ENCODE results near the gene SCN10A.

The SCN10A gene

GRCh38 chr3:38826001-38826400, 10.0 kb upstream of the SCN10A start:
- no peak overlapping the region for H3K4me3 ChIP-seq (ENCODE audit: control insufficient read depth, low read depth, low read length)
- no peak for TF ChIP-seq CTCF (IDR thresholded peaks at IDR 0.05; ENCODE audit: control insufficient read depth, insufficient read depth, low read depth, low read length, missing control alignments)
- no peak for DNase-seq (ENCODE audit: low read depth)

DNA sequence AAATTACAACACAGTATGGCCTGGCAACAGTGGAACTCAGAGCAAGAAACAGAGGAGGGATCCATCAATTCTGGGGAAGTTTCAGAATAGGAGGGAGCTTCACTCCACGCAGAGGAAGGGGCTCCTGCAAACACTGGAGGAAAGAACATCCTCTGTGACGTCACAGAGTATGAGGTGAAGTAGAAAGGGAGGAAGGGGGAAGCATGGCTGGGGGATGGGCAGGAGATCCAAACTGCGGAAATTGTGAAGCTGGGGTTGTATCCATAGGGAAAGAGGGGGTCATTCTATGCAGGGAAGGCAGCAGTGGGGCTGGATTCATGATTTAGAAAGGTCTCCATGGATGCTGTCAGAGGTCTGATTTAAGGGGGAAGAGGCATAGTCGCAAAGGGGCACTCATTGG, 8.3 kb upstream of the SCN10A start:
- no peak for DNase-seq (ENCODE audit: low read depth)
- no peak for TF ChIP-seq CTCF (IDR thresholded peaks at IDR 0.05; ENCODE audit: control insufficient read depth, insufficient read depth, low read depth, low read length, missing control alignments)
- H3K4me3 ChIP-seq (ENCODE audit: control insufficient read depth, low read depth, low read length), result no peak overlapping the region

GRCh38 chr3:38823722-38824121, 7.7 kb upstream of the SCN10A start:
- no peak overlapping the region for H3K4me3 ChIP-seq (ENCODE audit: control insufficient read depth, low read depth, low read length)
- TF ChIP-seq CTCF (IDR thresholded peaks at IDR 0.05; ENCODE audit: control insufficient read depth, insufficient read depth, low read depth, low read length, missing control alignments), result no peak
- DNase-seq (ENCODE audit: low read depth), result no peak

DNA sequence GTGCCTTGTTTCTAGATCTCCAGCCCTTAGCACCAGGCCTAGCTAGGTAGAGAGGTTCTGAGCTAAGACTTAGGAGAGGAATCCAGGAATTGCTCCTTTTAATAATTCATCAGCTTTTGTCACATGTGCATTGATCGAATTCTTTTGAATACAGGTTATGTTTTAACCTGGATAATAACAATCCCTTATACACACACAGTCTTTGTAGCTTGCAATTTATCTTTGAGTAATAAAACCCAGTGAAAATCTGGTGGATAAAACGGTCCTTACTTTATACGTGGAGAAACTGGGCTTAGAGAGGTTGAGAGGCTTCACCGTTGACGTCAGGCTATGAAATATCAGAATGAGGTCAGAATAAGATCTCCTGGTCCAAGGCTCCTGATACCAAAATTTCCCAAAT, 7.2 kb upstream of the SCN10A start:
- no peak overlapping the region for H3K4me3 ChIP-seq (ENCODE audit: control insufficient read depth, low read depth, low read length)
- no peak for DNase-seq (ENCODE audit: low read depth)
- TF ChIP-seq CTCF (IDR thresholded peaks at IDR 0.05; ENCODE audit: control insufficient read depth, insufficient read depth, low read depth, low read length, missing control alignments), result no peak

DNA sequence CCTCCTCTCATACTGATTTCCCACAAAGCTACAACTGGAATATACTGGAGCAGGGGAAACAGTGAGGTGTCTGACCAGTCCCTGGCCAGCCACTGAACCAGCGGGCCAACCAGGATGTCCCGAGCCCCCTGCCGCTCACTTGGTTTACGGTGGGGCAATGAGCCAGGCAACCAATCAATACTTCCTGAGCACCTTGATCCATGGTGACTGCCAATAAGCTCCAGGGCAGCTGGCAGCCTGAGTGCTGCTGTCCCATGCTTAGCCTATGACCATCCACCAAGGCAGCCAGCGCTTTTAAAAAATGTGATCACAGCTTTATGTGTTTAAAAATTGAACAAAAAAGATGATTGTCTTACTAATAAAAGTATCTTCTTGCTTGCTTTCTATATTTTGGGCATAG, 4.2 kb downstream of the SCN10A start:
- TF ChIP-seq CTCF (IDR thresholded peaks at IDR 0.05; ENCODE audit: control insufficient read depth, insufficient read depth, low read depth, low read length, missing control alignments), result no peak
- DNase-seq (ENCODE audit: low read depth), result no peak
- no peak overlapping the region for H3K4me3 ChIP-seq (ENCODE audit: control insufficient read depth, low read depth, low read length)

DNA sequence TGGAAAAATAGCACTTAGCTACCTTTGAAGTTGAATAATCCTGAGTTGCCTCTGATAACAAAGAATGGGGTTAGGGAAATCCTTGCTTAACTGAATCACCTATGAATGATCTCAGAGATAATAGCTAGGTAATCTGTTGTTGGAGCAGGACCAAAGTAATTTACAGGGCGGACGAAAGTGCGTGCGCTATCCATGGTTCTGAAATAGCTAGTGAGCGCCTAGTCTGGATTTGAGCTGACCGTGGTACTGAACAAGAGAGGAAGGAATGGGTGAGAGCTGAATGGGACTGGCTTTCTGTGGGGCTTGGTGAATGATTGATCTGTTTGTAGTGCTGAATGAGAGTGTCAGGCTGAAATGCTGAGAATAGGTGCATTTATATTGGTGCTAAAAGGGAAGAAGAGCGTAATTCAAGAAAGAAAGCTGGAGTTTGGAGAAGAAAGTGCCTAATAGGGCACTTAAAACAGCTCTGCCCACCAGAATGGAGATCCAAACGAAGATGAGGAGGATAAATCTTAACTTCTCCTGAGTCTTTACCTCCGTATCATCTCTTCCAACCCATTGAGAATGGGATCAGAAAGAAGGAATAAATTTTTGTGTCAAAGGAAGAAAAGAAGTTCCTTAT, 10.1 kb downstream of the SCN10A start:
- no peak overlapping the region for H3K4me3 ChIP-seq (ENCODE audit: control insufficient read depth, low read depth, low read length)
- DNase-seq (ENCODE audit: low read depth), result peak; percentile 21
- TF ChIP-seq CTCF (IDR thresholded peaks at IDR 0.05; ENCODE audit: control insufficient read depth, insufficient read depth, low read depth, low read length, missing control alignments), result no peak

- no peak overlapping the region for H3K4me3 ChIP-seq (ENCODE audit: control insufficient read depth, low read depth, low read length)
- DNase-seq (ENCODE audit: low read depth), result no peak
- TF ChIP-seq CTCF (IDR thresholded peaks at IDR 0.05; ENCODE audit: control insufficient read depth, insufficient read depth, low read depth, low read length, missing control alignments), result no peak
Measured at GRCh38 chr3:38805004-38805403, 11.0 kb downstream of the SCN10A start.

All from AG09309 (cell line).